Measurements from ENCODE around the gene PARVG. TPM values are rescaled to one million over a fixed set of nuclear protein-coding genes. Genes with fewer than 3 reads are reported as not detected.

The PARVG gene
- total and polyA plus RNA-seq, 2 of the 8 experiments (the other 6 are each of a cell fraction or from before 2014, with no cell fraction given), result 0.37 to 1.5 TPM

DNA sequence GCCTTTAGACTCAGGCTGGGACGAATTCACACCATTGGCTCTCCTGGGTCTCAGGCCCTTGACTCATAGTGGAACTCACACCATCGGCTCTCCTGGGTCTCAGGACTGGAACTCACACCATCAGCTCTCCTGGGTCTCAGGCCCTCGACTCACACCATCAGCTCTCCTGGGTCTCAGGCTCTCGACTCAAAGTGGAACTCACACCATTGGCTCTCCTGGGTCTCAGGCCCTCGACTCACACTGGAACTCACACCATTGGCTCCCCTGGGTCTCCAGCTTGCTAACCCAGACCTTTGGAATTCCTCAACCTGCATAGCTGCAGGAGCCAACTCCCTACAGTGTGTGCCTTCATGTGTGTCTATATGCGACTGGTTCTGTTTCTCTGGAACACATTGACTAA is 75.4 kb downstream of the PARVG start:
- FAIRE-seq (no peak), DNase-seq (ENCODE audit: low read depth in 1 of 2, low spot score in 2 of 2) (peak in 1 of 2 experiments; percentile 35)
- Histone ChIP-seq H3K9me3 (ENCODE audit: insufficient read depth in 2 of 2, low read depth in 1 of 2, low read length in 1 of 2) (no peaks in the 10 kb centered on the region), H3K27ac (ENCODE audit: low read depth, low read length) (no peak overlapping the region), H2AFZ (ENCODE audit: low read length) (no peak overlapping the region), H4K91ac (replicated peaks; ENCODE audit: insufficient read length, low read length) (no peak overlapping the region), H2BK20ac (ENCODE audit: low read length) (0 out of 2 replicates have a peak overlapping the region, but pooled peaks have one; percentile 40), H2AK5ac (ENCODE audit: low read depth, low read length) (no peak overlapping the region), H3K23ac (ENCODE audit: insufficient read length) (no peak overlapping the region), H2BK12ac (ENCODE audit: low read depth, low read length) (no peak overlapping the region), H3K79me2 (ENCODE audit: control insufficient read depth in 1 of 2, insufficient read depth in 2 of 2, low read length in 2 of 2) (no peaks in the 10 kb centered on the region), H3K9ac (replicated peaks in 1 of 4; ENCODE audit: extremely low read depth in 1 of 4, low read depth in 3 of 4, low read length in 3 of 4) (no peak overlapping the region), H2BK15ac (ENCODE audit: low read length) (no peak overlapping the region), H3K27me3 (replicated peaks in 1 of 4; ENCODE audit: control insufficient read depth in 3 of 4, extremely low read depth in 1 of 4, insufficient read depth in 3 of 4, low read length in 3 of 4) (no peaks in the 10 kb centered on the region), H3K4me3 (ENCODE audit: extremely low read depth in 1 of 4, insufficient read depth in 2 of 4, low read depth in 3 of 4, low read length in 4 of 4) (no peak overlapping the region), H3K4me1 (replicated peaks in 1 of 4; ENCODE audit: control insufficient read depth in 3 of 4, insufficient read depth in 4 of 4, low read length in 3 of 4) (peaks cover 0 to 4% (median 2%) of the 10 kb centered on the region in 4 experiments; a peak in 4 of 7 replicates), H3K56ac (replicated peaks; ENCODE audit: insufficient read length, low read depth, low read length) (no peak overlapping the region), H3K4me2 (ENCODE audit: insufficient read depth in 1 of 2, low read depth in 2 of 2, low read length in 2 of 2) (no peak overlapping the region), H3K18ac (ENCODE audit: extremely low read depth, low read length) (no peak overlapping the region), H2BK5ac (ENCODE audit: low read depth, low read length) (0 out of 2 replicates have a peak overlapping the region, but pooled peaks have one; percentile 10), H4K20me1 (replicated peaks in 1 of 2; ENCODE audit: control insufficient read depth in 1 of 2, insufficient read depth in 2 of 2, low read length in 2 of 2) (no peaks in the 10 kb centered on the region), H4K8ac (ENCODE audit: extremely low read depth, insufficient read depth, low read length) (no peak overlapping the region), H3K36me3 (ENCODE audit: control insufficient read depth in 2 of 4, insufficient read depth in 4 of 4, low read length in 3 of 4) (no peaks in the 10 kb centered on the region), H3K4ac (replicated peaks; ENCODE audit: insufficient read length, low read depth, low read length) (no peak overlapping the region), H2BK120ac (replicated peaks; ENCODE audit: low read depth, low read length) (peak overlapping the region; percentile 69), H3K14ac (ENCODE audit: insufficient read length) (no peak overlapping the region), H3K23me2 (ENCODE audit: low read depth, low read length) (no peaks in the 10 kb centered on the region), H4K5ac (ENCODE audit: insufficient read length, low read depth, low read length) (no peak overlapping the region), H3K79me1 (ENCODE audit: low read depth, low read length) (no peaks in the 10 kb centered on the region)
- CTCF ChIA-PET (ENCODE audit: partially characterized antibody), result interaction anchor here (0.5 kb wide), 1 partner anchor 71 kb away, joined by 3 read pairs; no protein-coding TSS in a partner anchor
- POLR2A ChIA-PET (ENCODE audit: partially characterized antibody), result no interaction called here
- 91% methylated on average over 6 of the region's 6 CpGs; no CpG with 5 or more reads in 1 of the 2 experiments for WGBS, 2 experiments (ENCODE audit: extremely low coverage in 1 of 2, insufficient coverage in 1 of 2, insufficient read length in 1 of 2, insufficient replicate concordance in 2 of 2, low coverage in 1 of 2, low lambda C conversion rate in 2 of 2, missing lambda C conversion rate in 1 of 2)
- no peak for TF ChIP-seq BACH1 (IDR thresholded peaks at IDR 0.05; ENCODE audit: low read length)
- TF ChIP-seq SIRT6 (IDR thresholded peaks at IDR 0.05; ENCODE audit: low read length), result no peak
- no peak for TF ChIP-seq CREB1 (IDR thresholded peaks at IDR 0.05)
- no peak for TF ChIP-seq CTCF (IDR thresholded peaks at IDR 0.05; ENCODE audit: control extremely low read depth in 1 of 3, insufficient read depth in 1 of 3, low read depth in 1 of 3, low read length in 3 of 3)
- TF ChIP-seq, protein P1, sequence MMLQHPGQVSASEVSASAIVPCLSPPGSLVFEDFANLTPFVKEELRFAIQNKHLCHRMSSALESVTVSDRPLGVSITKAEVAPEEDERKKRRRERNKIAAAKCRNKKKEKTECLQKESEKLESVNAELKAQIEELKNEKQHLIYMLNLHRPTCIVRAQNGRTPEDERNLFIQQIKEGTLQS (IDR thresholded peaks at IDR 0.05; ENCODE audit: insufficient read depth, low read depth, low read length), result no peak
- TF ChIP-seq TEAD4 (IDR thresholded peaks at IDR 0.05; ENCODE audit: low read depth, low read length), result no peak
- no peak for TF ChIP-seq SIN3A (conservative IDR thresholded peaks at IDR 0.05 in 1 of 2, IDR thresholded peaks at IDR 0.05 in 1 of 2; ENCODE audit: low read depth in 1 of 2, low read length in 2 of 2)
- no peak for TF ChIP-seq RXRA (IDR thresholded peaks at IDR 0.05; ENCODE audit: insufficient read depth, low read depth, low read length)
- TF ChIP-seq SP1 (IDR thresholded peaks at IDR 0.05; ENCODE audit: low read depth, low read length), result no peak
- TF ChIP-seq TAF7 (optimal IDR thresholded peaks at IDR 0.05; ENCODE audit: borderline replicate concordance, low read depth, low read length), result no peak
- no peak for TF ChIP-seq ZNF274 (IDR thresholded peaks at IDR 0.05; ENCODE audit: borderline replicate concordance, extremely low read depth, low read length)
- no peak for TF ChIP-seq TAF1 (IDR thresholded peaks at IDR 0.05; ENCODE audit: low read depth, low read length)
